ENCODE results near the gene BCR.
"Not testable (repeated sequence)": the region's sequence is repeated elsewhere in the genome, so short reads cannot be mapped to it uniquely, and the experiment has no call there.

The BCR gene

GRCh38 chr22:23316596-23316995 lies 136.3 kb downstream of the BCR start:
- DNase-seq (ENCODE audit: low read depth in 2 of 2) = not testable (repeated sequence)

DNA sequence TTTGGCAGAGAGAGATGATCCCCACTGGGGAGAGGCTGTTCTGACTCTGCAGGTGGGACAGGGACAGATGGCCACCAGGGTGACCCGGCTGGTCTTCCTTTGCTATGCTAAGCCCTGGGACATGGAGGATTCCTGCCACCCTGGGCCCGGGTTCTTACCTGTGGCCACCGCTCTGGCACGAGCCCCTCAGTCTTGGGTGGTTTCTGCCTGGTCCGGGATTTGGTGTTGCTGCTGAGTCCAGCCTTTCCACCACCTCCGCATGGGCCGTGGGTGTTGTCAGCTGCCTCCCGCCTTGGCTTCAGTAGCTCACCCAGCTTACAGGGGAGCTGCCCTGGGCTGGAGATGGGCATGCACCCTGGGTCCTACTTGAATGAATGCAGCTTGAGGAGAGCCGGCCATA lies 138.0 kb downstream of the BCR start:
- not testable (repeated sequence) for DNase-seq (ENCODE audit: low read depth in 2 of 2)

DNA sequence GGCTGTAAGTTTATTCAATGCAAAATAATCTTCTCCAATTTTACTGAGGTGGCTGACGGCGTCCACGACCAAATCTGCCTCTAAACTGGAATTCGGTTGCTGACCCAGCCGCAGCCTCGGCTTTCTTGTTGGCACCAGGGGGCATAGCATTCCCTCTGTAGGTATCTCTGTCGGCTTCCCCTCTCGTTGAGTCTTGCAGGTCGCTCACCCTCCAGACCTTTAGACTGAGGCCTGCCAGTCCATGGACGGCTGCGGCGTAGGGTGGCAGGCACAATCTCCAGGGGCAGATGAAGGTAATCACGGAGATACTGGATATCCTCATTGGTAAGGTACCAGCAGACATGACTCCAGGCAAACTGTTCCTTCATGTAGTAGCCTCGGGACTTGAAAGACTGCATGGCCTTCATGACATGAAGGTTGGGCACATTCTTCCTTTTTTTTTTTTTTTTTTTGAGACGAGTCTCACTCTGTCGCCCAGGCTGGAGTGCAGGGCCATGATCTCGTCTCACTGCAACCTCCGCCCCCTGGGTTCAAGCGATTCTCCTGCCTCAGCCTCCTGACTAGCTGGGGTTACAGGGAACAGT lies 142.3 kb downstream of the BCR start:
- not testable (repeated sequence) for DNase-seq (ENCODE audit: low read depth in 2 of 2)

DNA sequence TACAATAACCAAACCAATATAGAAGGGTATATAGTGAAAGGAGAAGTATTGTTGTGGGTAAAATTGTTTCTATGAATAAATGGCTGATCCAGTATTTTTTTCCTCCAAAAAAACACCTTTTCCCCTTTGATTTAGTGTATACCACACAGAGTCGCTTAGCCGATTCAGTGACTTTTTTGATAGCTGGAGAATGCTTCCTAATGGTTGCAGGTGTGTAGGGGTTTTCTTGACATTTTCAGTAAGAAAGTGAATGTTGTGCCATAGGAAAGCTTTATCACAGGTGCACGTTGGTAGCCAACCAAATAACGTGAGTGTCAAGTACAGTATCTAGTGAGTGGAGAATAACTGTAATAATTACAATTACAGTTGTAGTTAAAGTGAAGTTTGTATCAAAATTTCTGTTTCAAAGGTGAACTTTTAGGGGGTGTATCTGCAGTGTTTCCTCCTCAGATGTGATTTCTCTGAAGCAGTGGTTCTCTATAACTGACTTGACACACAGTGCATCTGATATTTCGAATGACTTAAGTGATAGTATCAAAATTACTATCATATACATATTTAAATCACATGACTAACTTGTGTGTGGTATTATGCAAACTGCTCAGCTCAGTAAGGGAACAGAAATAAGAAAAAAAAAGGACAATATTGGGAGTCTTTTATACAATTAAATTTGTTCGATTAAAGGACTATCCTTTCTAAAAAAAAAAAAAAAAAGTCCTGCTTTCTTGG lies 143.8 kb downstream of the BCR start:
- not testable (repeated sequence) for DNase-seq (ENCODE audit: low read depth in 2 of 2)

DNA sequence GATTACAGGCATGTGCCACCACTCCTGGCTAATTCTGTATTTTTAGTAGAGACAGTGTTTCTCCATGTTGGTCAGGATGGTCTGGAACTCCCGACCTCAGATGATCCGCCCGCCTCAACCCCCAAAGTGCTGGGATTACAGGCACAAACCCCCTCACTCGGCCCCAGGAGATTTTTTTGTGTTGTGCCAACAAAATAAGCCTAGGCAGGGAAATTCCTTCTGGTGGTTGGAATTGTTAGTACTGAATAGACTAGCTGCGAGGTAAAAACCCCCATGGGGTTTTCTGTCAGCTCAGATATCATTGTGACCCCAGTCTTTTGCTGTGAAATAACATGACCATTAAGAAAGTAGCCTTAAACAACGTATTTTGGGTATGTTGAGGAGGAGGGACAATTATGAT lies 144.9 kb downstream of the BCR start:
- no peak for DNase-seq (ENCODE audit: low read depth in 2 of 2)

DNA sequence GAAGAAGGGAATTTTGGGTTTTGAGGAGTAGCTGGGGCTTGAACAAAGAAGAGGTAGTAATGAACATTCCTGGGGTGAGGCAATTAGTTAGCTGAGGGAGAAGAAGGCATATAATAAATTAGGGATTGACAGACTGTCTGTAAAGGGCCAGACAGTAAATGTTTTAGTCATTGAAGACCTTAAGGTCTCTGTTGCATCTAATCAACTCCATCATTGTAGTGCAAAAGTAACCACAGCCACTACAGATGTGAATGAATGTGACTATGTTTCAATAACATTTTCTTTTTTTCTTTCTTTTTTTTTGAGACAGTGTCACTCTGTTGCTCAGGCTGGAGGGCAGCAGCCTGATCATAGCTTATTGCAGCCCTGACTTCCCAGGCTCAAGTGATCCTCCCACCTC lies 153.5 kb downstream of the BCR start:
- not testable (repeated sequence) for DNase-seq (ENCODE audit: low read depth in 2 of 2)

GRCh38 chr22:23337672-23338071 lies 157.4 kb downstream of the BCR start:
- DNase-seq (ENCODE audit: low read depth in 2 of 2) = not testable (repeated sequence)

DNA sequence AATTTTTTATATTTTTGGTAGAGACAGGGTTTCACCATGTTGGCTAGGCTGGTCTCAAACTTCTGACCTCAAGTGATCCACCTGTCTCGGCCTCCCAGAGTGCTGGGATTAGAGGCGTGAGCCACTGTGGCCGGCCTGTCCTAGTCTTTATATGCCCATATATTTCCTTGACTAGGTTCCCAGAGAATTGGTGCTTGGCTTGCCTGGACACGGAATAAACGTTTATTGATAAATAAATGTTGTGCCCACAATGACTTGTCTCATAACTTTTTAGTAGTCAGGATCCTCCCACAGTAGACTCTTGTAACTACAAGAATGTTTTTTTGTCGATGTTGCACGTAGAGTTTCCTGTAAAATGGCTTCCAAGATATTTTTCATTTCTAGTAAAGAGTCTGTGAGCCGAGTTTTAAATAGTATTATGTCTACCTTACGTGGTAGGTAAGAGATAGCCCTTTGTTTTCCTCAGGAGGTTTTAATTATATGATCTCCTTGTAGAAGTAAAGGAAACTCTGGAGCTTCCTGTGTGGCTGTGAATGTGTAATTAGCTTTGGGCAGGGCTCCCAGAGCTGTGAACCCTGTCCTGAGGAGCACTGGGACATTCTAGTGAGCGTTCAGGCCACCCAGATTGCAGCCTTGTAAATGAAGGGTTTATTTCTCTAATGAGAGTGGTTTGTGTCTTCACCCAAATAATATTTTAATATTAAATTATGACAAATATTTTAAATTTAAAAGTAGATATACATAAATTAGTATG lies 161.8 kb downstream of the BCR start:
- DNase-seq (ENCODE audit: low read depth in 2 of 2) = not testable (repeated sequence)

DNA sequence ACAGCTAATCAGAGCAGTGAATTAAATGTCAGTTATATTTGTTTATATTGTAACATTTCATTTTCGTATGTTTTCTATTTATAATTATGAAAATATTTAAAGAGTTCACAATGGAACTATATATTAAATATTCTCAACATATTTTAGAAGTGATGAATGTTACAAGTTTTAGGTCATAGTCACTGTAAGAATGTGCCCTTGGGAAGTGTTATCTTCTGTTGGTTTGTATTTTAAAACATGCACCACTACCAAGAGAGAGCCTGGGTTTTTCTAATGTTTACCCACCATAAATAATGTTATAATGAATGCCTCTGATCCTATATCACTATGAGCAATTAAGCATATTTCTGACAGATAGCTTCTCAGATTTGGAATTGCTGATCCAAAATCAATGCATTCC lies 171.0 kb downstream of the BCR start:
- no peak for DNase-seq (ENCODE audit: low read depth in 2 of 2)

DNA sequence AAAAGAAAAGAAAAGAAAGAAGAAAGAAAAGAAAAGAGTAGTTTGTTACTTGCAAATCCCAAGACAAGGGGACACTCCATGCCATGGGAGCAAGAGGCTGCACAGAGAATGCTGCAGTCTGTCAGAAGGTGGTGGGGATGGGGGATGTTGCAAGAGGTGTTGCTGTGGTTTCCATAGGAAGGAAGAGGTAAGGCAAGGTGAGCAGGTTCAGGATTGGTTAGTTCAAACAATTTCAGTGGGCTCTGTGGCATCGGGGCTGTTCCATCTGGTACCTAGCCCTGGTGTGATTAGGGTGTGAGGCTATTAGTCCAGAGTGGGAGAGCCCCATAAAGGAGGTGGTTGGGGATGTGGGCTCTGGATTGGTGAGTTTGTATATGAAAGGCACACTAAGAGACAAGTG lies 172.7 kb downstream of the BCR start:
- no peak for DNase-seq (ENCODE audit: low read depth in 2 of 2)

DNA sequence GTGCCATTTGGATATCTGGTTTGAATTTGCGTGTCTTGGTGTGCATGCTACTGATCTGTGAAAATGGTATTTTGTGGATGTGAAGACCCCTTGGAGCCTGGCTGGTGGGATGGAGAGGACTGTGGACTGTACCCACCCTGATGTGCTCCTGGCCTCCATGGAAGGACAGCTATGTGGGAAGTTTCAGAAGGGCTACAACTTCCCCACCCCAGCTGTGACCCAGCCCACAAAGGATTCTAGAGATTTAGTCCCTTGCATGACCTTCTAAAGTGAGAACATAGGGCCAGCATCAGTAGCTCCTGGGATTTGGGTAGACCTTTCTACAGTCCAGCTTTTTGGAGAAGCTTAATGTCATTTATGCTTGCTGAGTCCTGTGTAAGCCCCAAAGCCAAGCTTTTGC lies 173.4 kb downstream of the BCR start:
- no peak for DNase-seq (ENCODE audit: low read depth in 2 of 2)

- no peak for DNase-seq (ENCODE audit: low read depth in 2 of 2)
Observed at GRCh38 chr22:23356094-23356493, 175.8 kb downstream of the BCR start.

- no peak for DNase-seq (ENCODE audit: low read depth in 2 of 2)
Observed at GRCh38 chr22:23357053-23357452, 176.7 kb downstream of the BCR start.

DNA sequence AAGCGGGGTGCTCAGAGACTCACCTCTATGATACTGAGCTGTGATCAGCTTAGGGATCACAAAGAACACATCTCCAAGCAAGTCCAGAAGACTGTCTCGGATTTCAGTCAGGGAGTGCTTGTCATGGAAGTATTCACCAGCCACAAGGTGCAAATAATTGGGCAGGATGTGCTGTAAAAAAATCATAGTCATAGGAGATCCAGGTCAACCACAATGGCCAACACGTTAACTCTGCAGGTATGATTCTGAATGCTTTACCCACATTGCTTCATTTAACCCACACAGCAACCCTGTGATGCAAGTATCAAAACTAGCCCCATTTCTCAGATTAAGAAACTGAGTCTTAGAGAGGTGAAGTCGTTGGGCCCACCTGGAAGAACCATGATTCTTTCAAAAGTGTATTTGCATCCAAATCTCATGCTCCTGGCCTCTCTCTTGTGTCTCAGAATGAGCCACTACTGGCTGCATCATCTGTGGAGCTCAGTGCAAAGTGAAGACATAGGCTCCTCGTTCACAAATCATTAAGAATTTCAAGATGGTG lies 179.3 kb downstream of the BCR start:
- no peak for DNase-seq (ENCODE audit: low read depth in 2 of 2)

DNA sequence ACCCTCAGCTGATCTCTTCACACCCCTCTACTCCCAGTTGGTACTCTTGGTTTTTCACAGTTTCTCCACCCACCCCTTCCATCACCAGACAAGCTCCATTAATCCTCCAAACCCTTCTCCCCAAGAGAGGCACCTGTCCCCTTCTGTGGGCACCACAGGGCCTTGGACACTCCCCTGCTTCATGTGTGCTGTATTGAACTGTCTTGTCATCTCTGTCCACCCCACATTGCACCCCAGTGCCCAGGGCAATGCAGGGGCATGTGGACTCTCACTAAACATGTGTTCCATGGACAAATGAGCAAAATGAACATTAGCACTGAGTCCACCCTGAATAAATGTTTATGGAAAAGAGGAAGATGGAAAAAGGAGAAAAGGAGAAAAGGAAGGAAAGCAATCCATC lies 181.4 kb downstream of the BCR start:
- no peak for DNase-seq (ENCODE audit: low read depth in 2 of 2)

DNA sequence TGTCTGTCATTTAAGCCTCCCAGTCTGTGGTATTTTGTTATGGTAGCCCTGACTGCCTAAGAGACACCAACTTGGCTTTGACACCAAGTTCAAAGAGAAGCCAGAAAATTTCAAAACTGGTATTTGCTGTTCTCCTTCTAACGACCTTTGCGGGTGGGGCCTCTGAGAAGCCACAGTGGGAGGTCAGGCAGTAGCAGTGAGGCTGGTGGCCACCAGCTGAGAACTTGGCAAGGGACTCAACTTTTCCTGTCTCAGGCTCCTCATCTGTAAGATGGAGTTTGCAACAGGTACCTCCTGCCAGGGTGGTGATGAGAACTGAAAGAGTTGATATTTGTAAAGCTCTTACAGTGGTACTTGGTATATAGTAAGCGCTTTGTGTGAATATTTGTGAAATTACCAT lies 183.4 kb downstream of the BCR start:
- DNase-seq (ENCODE audit: low read depth in 2 of 2) = no peak

DNA sequence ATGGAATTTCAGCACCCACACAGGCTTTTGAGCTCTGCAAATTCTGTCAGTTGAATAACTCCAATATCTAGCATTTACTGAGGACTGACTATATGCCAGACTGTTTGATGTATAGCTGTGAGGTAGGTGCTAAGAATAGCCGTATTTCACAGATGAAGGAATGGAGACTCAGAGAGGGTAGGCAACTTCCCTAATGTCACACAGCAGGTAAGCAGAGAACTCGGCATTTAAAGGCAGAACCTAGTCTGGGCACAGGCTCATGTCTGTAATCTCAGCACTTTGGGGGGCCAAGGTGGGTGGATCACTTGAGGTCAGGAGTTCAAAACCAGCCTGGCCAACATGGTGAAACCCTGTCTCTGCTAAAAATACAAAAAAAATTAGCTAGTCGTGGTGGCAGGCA lies 184.1 kb downstream of the BCR start:
- DNase-seq (ENCODE audit: low read depth in 2 of 2) = no peak

GRCh38 chr22:23365524-23365923 lies 185.2 kb downstream of the BCR start:
- no peak for DNase-seq (ENCODE audit: low read depth in 2 of 2)

DNA sequence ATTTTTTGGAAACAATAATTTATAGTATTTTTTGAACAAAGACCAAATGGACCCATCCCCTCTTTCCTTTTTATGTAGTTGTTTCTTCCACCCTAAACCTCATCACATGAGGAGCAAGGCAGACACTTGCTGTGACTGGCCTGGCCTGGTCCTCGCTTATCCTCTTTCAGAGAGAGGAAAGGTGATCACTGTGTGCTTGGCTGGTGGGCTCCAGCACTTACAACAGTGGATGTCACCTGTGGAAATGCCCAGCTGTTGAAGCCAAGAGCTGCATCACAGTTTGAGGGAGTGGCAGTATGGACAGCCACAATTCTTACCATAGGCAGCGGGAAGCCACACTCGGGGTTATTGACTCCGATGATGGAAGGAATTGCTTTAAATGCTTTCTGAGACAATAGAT lies 185.7 kb downstream of the BCR start:
- DNase-seq (ENCODE audit: low read depth in 2 of 2) = no peak

DNA sequence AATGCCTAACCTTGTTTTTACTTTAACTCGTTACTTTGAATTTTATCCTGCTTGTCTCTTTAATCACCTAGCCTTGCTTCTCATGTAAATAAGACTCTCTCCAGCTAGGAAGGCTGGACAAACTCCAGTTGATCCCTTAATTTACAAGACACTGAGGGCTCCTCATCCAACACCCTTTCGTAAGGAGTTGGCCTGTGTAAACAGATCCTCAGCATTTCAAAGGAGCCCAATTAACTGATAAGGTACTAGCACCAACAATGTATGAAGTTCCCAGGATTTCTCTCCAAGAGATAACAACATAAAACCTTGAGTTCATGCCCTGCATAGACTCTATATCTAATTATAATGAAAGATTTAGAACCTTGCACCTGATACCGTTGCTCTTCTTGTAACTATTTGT lies 186.9 kb downstream of the BCR start:
- DNase-seq (ENCODE audit: low read depth in 2 of 2) = not testable (repeated sequence)
